H1 (cell line): ENCODE measurements around the gene GRIK1. TPM values are rescaled to one million over a fixed set of nuclear protein-coding genes. Genes with fewer than 3 reads are reported as not detected.

Source experiments
- ASH2L ChIP-seq: fragments of 200-600, 300-600 bp; sonication (generic); IDR thresholded peaks from one replicate; pipeline ENCODE4 v1.7.1; 2017; ENCODE audit warnings: low read length
- CBX8 ChIP-seq: fragments of 300-800, 300-1000 bp; sonication (generic); IDR thresholded peaks from 2 replicates; pipeline ENCODE4 v1.7.1; 2016; ENCODE audit warnings: low read depth, low read length, borderline replicate concordance
- CEBPB ChIP-seq: IDR thresholded peaks from 2 replicates; pipeline ENCODE4 v1.6.1; 2012; ENCODE audit warnings: low read depth, low read length
- CTBP2 ChIP-seq: IDR thresholded peaks from 2 replicates; pipeline ENCODE4 v1.7.0; 2011; ENCODE audit warnings: borderline replicate concordance, mild to moderate bottlenecking, moderate library complexity, mixed read lengths, low read length; ENCODE audit not compliant: insufficient read depth, insufficient read length
- GABPA ChIP-seq: IDR thresholded peaks from 2 replicates; pipeline ENCODE4 v1.6.1; 2011; ENCODE audit warnings: mild to moderate bottlenecking, low read length, moderate library complexity, borderline replicate concordance; ENCODE audit not compliant: insufficient read depth
- PHF8 ChIP-seq: fragments of 200-600 bp; sonication (generic); conservative IDR thresholded peaks from 2 replicates; pipeline ENCODE4 v1.7.1; 2012; ENCODE audit warnings: low read depth, mild to moderate bottlenecking, inconsistent platforms, low read length, moderate library complexity
- SIX5 ChIP-seq: IDR thresholded peaks from 2 replicates; pipeline ENCODE4 v1.6.1; 2011; ENCODE audit warnings: mild to moderate bottlenecking, low read depth, low read length
- SP1 ChIP-seq: IDR thresholded peaks from 2 replicates; pipeline ENCODE4 v1.6.1; 2011; ENCODE audit warnings: low read depth, low read length
- ZNF274 ChIP-seq: IDR thresholded peaks from 2 replicates; pipeline ENCODE4 v1.7.0; 2012; ENCODE audit warnings: low read length, borderline replicate concordance; ENCODE audit errors: extremely low read depth
- polyA plus RNA-seq, 7 experiments: library from polyadenylated mRNA; depleted of rRNA in 3 of 7; stranded (reverse) in 5 of 7; unstranded in 2 of 7; fragments of >200 nt in 5 of 7; fragments of 200-250 nt in 2 of 7; gene quantifications; 1 replicate in 5 of 7; 2 replicates in 1 of 7; 4 replicates in 1 of 7; pipeline versions ENCODE4 v1.2.1 to v1.2.3, GENCODE V29; 2011 to 2013; ENCODE audit warnings: missing spikeins in 2 of 7, mixed read lengths in 2 of 7
- total RNA-seq: library from RNA; stranded (reverse); fragmentation: NEBNext Ultra II Directional; extraction: Animal tissue kit (Norgen Biotek cat#: 25700); gene quantifications from 2 replicates; pipeline ENCODE4 v1.2.1, GENCODE V29; 2021
- TF ChIP-seq, protein P1 (sequence below): fragments of 300-600 bp; sonication (generic); IDR thresholded peaks from 2 replicates; pipeline ENCODE4 v1.7.1; 2012; ENCODE audit warnings: low read length, moderate library complexity, mild to moderate bottlenecking, inconsistent platforms; ENCODE audit not compliant: insufficient replicate concordance
- TF ChIP-seq, protein P2 (sequence below): IDR thresholded peaks from 2 replicates; pipeline ENCODE4 v1.6.1; 2012; ENCODE audit warnings: inconsistent platforms

The GRIK1 gene
- total and polyA plus RNA-seq, 2 of the 8 experiments (the other 6 are each of a cell fraction or from before 2014, with no cell fraction given), result 0.11 to 0.32 TPM

DNA sequence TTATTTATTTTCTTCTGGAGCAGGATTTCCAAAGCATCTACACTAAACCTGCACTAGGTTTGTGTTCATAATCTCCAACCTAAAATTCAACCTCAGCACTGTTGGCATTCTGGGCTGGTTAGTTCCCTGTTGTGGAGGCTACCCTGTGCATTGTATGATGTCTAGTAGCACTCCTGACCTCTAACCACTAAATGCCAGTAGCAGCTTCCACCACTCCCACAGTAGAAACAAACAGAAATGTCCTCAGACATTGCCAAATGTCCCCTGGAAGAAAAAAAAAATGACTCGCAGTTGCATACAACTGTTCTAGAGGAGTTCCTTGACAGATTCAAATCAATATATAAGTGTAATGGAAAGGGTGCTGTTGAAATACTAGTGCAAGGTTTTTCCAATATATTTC is 18.9 kb downstream of the GRIK1 start (continued):
- TF ChIP-seq, protein P1, sequence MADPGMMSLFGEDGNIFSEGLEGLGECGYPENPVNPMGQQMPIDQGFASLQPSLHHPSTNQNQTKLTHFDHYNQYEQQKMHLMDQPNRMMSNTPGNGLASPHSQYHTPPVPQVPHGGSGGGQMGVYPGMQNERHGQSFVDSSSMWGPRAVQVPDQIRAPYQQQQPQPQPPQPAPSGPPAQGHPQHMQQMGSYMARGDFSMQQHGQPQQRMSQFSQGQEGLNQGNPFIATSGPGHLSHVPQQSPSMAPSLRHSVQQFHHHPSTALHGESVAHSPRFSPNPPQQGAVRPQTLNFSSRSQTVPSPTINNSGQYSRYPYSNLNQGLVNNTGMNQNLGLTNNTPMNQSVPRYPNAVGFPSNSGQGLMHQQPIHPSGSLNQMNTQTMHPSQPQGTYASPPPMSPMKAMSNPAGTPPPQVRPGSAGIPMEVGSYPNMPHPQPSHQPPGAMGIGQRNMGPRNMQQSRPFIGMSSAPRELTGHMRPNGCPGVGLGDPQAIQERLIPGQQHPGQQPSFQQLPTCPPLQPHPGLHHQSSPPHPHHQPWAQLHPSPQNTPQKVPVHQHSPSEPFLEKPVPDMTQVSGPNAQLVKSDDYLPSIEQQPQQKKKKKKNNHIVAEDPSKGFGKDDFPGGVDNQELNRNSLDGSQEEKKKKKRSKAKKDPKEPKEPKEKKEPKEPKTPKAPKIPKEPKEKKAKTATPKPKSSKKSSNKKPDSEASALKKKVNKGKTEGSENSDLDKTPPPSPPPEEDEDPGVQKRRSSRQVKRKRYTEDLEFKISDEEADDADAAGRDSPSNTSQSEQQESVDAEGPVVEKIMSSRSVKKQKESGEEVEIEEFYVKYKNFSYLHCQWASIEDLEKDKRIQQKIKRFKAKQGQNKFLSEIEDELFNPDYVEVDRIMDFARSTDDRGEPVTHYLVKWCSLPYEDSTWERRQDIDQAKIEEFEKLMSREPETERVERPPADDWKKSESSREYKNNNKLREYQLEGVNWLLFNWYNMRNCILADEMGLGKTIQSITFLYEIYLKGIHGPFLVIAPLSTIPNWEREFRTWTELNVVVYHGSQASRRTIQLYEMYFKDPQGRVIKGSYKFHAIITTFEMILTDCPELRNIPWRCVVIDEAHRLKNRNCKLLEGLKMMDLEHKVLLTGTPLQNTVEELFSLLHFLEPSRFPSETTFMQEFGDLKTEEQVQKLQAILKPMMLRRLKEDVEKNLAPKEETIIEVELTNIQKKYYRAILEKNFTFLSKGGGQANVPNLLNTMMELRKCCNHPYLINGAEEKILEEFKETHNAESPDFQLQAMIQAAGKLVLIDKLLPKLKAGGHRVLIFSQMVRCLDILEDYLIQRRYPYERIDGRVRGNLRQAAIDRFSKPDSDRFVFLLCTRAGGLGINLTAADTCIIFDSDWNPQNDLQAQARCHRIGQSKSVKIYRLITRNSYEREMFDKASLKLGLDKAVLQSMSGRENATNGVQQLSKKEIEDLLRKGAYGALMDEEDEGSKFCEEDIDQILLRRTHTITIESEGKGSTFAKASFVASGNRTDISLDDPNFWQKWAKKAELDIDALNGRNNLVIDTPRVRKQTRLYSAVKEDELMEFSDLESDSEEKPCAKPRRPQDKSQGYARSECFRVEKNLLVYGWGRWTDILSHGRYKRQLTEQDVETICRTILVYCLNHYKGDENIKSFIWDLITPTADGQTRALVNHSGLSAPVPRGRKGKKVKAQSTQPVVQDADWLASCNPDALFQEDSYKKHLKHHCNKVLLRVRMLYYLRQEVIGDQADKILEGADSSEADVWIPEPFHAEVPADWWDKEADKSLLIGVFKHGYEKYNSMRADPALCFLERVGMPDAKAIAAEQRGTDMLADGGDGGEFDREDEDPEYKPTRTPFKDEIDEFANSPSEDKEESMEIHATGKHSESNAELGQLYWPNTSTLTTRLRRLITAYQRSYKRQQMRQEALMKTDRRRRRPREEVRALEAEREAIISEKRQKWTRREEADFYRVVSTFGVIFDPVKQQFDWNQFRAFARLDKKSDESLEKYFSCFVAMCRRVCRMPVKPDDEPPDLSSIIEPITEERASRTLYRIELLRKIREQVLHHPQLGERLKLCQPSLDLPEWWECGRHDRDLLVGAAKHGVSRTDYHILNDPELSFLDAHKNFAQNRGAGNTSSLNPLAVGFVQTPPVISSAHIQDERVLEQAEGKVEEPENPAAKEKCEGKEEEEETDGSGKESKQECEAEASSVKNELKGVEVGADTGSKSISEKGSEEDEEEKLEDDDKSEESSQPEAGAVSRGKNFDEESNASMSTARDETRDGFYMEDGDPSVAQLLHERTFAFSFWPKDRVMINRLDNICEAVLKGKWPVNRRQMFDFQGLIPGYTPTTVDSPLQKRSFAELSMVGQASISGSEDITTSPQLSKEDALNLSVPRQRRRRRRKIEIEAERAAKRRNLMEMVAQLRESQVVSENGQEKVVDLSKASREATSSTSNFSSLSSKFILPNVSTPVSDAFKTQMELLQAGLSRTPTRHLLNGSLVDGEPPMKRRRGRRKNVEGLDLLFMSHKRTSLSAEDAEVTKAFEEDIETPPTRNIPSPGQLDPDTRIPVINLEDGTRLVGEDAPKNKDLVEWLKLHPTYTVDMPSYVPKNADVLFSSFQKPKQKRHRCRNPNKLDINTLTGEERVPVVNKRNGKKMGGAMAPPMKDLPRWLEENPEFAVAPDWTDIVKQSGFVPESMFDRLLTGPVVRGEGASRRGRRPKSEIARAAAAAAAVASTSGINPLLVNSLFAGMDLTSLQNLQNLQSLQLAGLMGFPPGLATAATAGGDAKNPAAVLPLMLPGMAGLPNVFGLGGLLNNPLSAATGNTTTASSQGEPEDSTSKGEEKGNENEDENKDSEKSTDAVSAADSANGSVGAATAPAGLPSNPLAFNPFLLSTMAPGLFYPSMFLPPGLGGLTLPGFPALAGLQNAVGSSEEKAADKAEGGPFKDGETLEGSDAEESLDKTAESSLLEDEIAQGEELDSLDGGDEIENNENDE, result no peak
- TF ChIP-seq CBX8 (no peak), ASH2L (no peak), CEBPB (no peak), SP1 (no peak), PHF8 (no peak), CTBP2 (no peak), SIX5 (no peak), GABPA (no peak), ZNF274 (no peak)
- TF ChIP-seq, protein P2, sequence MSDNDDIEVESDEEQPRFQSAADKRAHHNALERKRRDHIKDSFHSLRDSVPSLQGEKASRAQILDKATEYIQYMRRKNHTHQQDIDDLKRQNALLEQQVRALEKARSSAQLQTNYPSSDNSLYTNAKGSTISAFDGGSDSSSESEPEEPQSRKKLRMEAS, result no peak
